H1 (cell line): ENCODE results near the gene PPP6R1. TPM values are rescaled to one million over a fixed set of nuclear protein-coding genes. Genes with fewer than 3 reads are reported as not detected.

Experiments
- CTCF ChIA-PET: fragments of 300-600 bp; sonication (Branson Sonifier 250); formaldehyde crosslinking; loops from one replicate; lab custom pipeline; 2021; ENCODE audit not compliant: partially characterized antibody; lab: Charles Lee
- POLR2A ChIA-PET: fragments of 300-600 bp; sonication (Branson Sonifier 250); formaldehyde crosslinking; loops from one replicate; lab custom pipeline; 2021; ENCODE audit warnings: inconsistent platforms; ENCODE audit not compliant: partially characterized antibody; lab: Charles Lee
- DNase-seq, 2 experiments: peaks; one replicate each; pipeline versions ENCODE4 v3.0.0 to v3.0.0-alpha.2; 2010 to 2022; ENCODE audit warnings: low spot score in 2 of 2, low read depth in 1 of 2, mixed read lengths in 1 of 2
- FAIRE-seq: peaks from 2 replicates; lab custom pipeline; 2011; peaks lifted over from hg19 to GRCh38; lab: Jason Lieb, UNC
- H2AFZ ChIP-seq: 2 replicates; pipeline ENCODE4 v1.8.1; 2012; ENCODE audit warnings: low read length, inconsistent platforms
- H2AK5ac ChIP-seq: 2 replicates; pipeline ENCODE4 v1.6.1; 2013; ENCODE audit warnings: low read depth, low read length
- H2BK120ac ChIP-seq: replicated peaks from 2 replicates; pipeline ENCODE3; 2013; ENCODE audit warnings: low read depth, low read length, inconsistent platforms
- H2BK12ac ChIP-seq: 2 replicates; pipeline ENCODE4 v1.6.1; 2013; ENCODE audit warnings: low read depth, low read length
- H2BK15ac ChIP-seq: 2 replicates; pipeline ENCODE4 v1.6.1; 2013; ENCODE audit warnings: low read length
- H2BK20ac ChIP-seq: 2 replicates; pipeline ENCODE4 v1.6.1; 2013; ENCODE audit warnings: low read length
- H2BK5ac ChIP-seq: 2 replicates; pipeline ENCODE4 v1.6.1; 2013; ENCODE audit warnings: low read depth, low read length
- H3K14ac ChIP-seq: 2 replicates; pipeline ENCODE4 v1.6.1; 2013; ENCODE audit warnings: inconsistent platforms; ENCODE audit not compliant: insufficient read length
- H3K18ac ChIP-seq: 2 replicates; pipeline ENCODE4 v1.6.1; 2013; ENCODE audit warnings: low read length; ENCODE audit errors: extremely low read depth
- H3K23ac ChIP-seq: 2 replicates; pipeline ENCODE4 v1.6.1; 2013; ENCODE audit warnings: inconsistent platforms; ENCODE audit not compliant: insufficient read length
- H3K23me2 ChIP-seq: 2 replicates; pipeline ENCODE4 v1.6.1; 2013; ENCODE audit warnings: low read depth, low read length
- H3K27ac ChIP-seq: 2 replicates; pipeline ENCODE4 v1.6.1; 2011; ENCODE audit warnings: low read depth, low read length, inconsistent platforms
- H3K27me3 ChIP-seq, 4 experiments: replicated peaks in 1 of 4; 1 replicate in 1 of 4; 2 replicates in 3 of 4; pipeline versions ENCODE4 v1.6.1 to v1.8.1; 2011 to 2013; ENCODE audit warnings: low read length in 3 of 4, mild to moderate bottlenecking in 3 of 4, inconsistent platforms in 2 of 4, mixed read lengths in 2 of 4, moderate library complexity in 1 of 4; ENCODE audit not compliant: control insufficient read depth in 3 of 4, insufficient read depth in 3 of 4; ENCODE audit errors: extremely low read depth in 1 of 4
- H3K36me3 ChIP-seq, 4 experiments: 2 replicates each; pipeline versions ENCODE4 v1.6.1 to v1.8.1; 2011 to 2013; ENCODE audit warnings: mild to moderate bottlenecking in 4 of 4, low read length in 3 of 4, moderate library complexity in 2 of 4, control low read depth in 1 of 4, inconsistent platforms in 1 of 4; ENCODE audit not compliant: insufficient read depth in 4 of 4, control insufficient read depth in 2 of 4
- H3K4ac ChIP-seq: replicated peaks from 2 replicates; pipeline ENCODE3; 2013; ENCODE audit warnings: low read length, low read depth, mixed read lengths, inconsistent platforms; ENCODE audit not compliant: insufficient read length
- H3K4me1 ChIP-seq, 4 experiments: replicated peaks in 1 of 4; 1 replicate in 1 of 4; 2 replicates in 3 of 4; pipeline versions ENCODE4 v1.6.1 to v1.8.1; 2011 to 2013; ENCODE audit warnings: low read length in 3 of 4, inconsistent platforms in 2 of 4, mixed read lengths in 1 of 4; ENCODE audit not compliant: insufficient read depth in 4 of 4, control insufficient read depth in 3 of 4
- H3K4me2 ChIP-seq, 2 experiments: 2 replicates each; pipeline versions ENCODE4 v1.6.1 to v1.8.1; 2011 to 2013; ENCODE audit warnings: low read depth in 2 of 2, low read length in 2 of 2, control low read depth in 1 of 2, inconsistent platforms in 1 of 2, mild to moderate bottlenecking in 1 of 2; ENCODE audit not compliant: insufficient read depth in 1 of 2
- H3K4me3 ChIP-seq, 4 experiments: fragments of 200-600, 300-600 bp in 1 of 4; sonication (generic), shearing (Covaris generic), sonication (Bioruptor Twin) in 1 of 4; 2 replicates each; pipeline versions ENCODE4 v1.5.1 to v1.8.1; 2011 to 2016; ENCODE audit warnings: low read length in 4 of 4, low read depth in 3 of 4, control low read depth in 2 of 4, inconsistent platforms in 2 of 4, mild to moderate bottlenecking in 2 of 4, mixed read lengths in 1 of 4, moderate library complexity in 1 of 4; ENCODE audit not compliant: insufficient read depth in 2 of 4; ENCODE audit errors: extremely low read depth in 1 of 4
- H3K56ac ChIP-seq: replicated peaks from 2 replicates; pipeline ENCODE3; 2013; ENCODE audit warnings: low read depth, mild to moderate bottlenecking, mixed read lengths, low read length, inconsistent platforms; ENCODE audit not compliant: insufficient read length
- H3K79me1 ChIP-seq: 2 replicates; pipeline ENCODE4 v1.6.1; 2013; ENCODE audit warnings: low read depth, low read length, control low read depth
- H3K79me2 ChIP-seq, 2 experiments: 2 replicates each; pipeline versions ENCODE4 v1.6.1 to v1.8.1; 2012 to 2013; ENCODE audit warnings: low read length in 2 of 2, mild to moderate bottlenecking in 2 of 2, inconsistent platforms in 1 of 2; ENCODE audit not compliant: insufficient read depth in 2 of 2, control insufficient read depth in 1 of 2
- H3K9ac ChIP-seq, 4 experiments: replicated peaks in 1 of 4; 1 replicate in 1 of 4; 2 replicates in 3 of 4; pipeline versions ENCODE4 v1.6.1 to v1.8.1; 2011 to 2013; ENCODE audit warnings: low read depth in 3 of 4, low read length in 3 of 4, control low read depth in 2 of 4, mild to moderate bottlenecking in 2 of 4, moderate library complexity in 2 of 4, inconsistent platforms in 1 of 4; ENCODE audit errors: extremely low read depth in 1 of 4
- H3K9me3 ChIP-seq, 2 experiments: 2 replicates each; pipeline versions ENCODE4 v1.6.1 to v1.8.1; 2012 to 2013; ENCODE audit warnings: mild to moderate bottlenecking in 2 of 2, moderate library complexity in 2 of 2, control low read depth in 1 of 2, inconsistent platforms in 1 of 2, low read depth in 1 of 2, low read length in 1 of 2, mixed read lengths in 1 of 2; ENCODE audit not compliant: insufficient read depth in 2 of 2
- H4K20me1 ChIP-seq, 2 experiments: replicated peaks in 1 of 2; 2 replicates each; pipeline versions ENCODE3 to v1.8.1; 2011 to 2013; ENCODE audit warnings: inconsistent platforms in 2 of 2, low read length in 2 of 2, mild to moderate bottlenecking in 1 of 2; ENCODE audit not compliant: insufficient read depth in 2 of 2, control insufficient read depth in 1 of 2
- H4K5ac ChIP-seq: 2 replicates; pipeline ENCODE4 v1.6.1; 2013; ENCODE audit warnings: low read length, low read depth, mixed read lengths, inconsistent platforms; ENCODE audit not compliant: insufficient read length
- H4K8ac ChIP-seq: 2 replicates; pipeline ENCODE4 v1.8.0; 2013; ENCODE audit warnings: mild to moderate bottlenecking, moderate library complexity, low read length, inconsistent platforms; ENCODE audit not compliant: insufficient read depth; ENCODE audit errors: extremely low read depth
- H4K91ac ChIP-seq: replicated peaks from 2 replicates; pipeline ENCODE3; 2013; ENCODE audit warnings: low read length, mixed read lengths, inconsistent platforms; ENCODE audit not compliant: insufficient read length
- CHD1 ChIP-seq: IDR thresholded peaks from 2 replicates; pipeline ENCODE4 v1.6.1; 2012; ENCODE audit warnings: low read depth, low read length, improper control_type of control experiment
- CTBP2 ChIP-seq: IDR thresholded peaks from 2 replicates; pipeline ENCODE4 v1.7.0; 2011; ENCODE audit warnings: borderline replicate concordance, mild to moderate bottlenecking, moderate library complexity, mixed read lengths, low read length; ENCODE audit not compliant: insufficient read depth, insufficient read length
- CTCF ChIP-seq, 3 experiments: IDR thresholded peaks; 1 replicate in 2 of 3; 2 replicates in 1 of 3; pipeline versions ENCODE4 v1.5.1 to v1.6.1; 2011; ENCODE audit warnings: low read length in 3 of 3, mild to moderate bottlenecking in 3 of 3, inconsistent platforms in 2 of 3, low read depth in 1 of 3, moderate library complexity in 1 of 3; ENCODE audit not compliant: insufficient read depth in 1 of 3; ENCODE audit errors: control extremely low read depth in 1 of 3
- POU5F1 ChIP-seq: IDR thresholded peaks from 2 replicates; pipeline ENCODE4 v1.6.1; 2011; ENCODE audit warnings: low read depth, mild to moderate bottlenecking, low read length, moderate library complexity
- RBBP5 ChIP-seq: IDR thresholded peaks from 2 replicates; pipeline ENCODE4 v1.7.1; 2012; ENCODE audit warnings: low read depth, mild to moderate bottlenecking, inconsistent platforms, low read length, moderate library complexity, borderline replicate concordance
- RXRA ChIP-seq: IDR thresholded peaks from 2 replicates; pipeline ENCODE4 v1.6.1; 2011; ENCODE audit warnings: low read depth, mild to moderate bottlenecking, low read length, moderate library complexity; ENCODE audit not compliant: insufficient read depth
- SAP30 ChIP-seq: fragments of 300-600 bp; sonication (generic); IDR thresholded peaks from 2 replicates; pipeline ENCODE4 v1.7.1; 2012; ENCODE audit warnings: low read length, moderate library complexity, mild to moderate bottlenecking, inconsistent platforms; ENCODE audit not compliant: insufficient read depth, insufficient replicate concordance
- TAF7 ChIP-seq: optimal IDR thresholded peaks from 2 replicates; pipeline ENCODE3; 2011; ENCODE audit warnings: low read depth, mild to moderate bottlenecking, inconsistent platforms, low read length, moderate library complexity, borderline replicate concordance
- TCF12 ChIP-seq: IDR thresholded peaks from 2 replicates; pipeline ENCODE4 v1.6.1; 2011; ENCODE audit warnings: low read depth, mild to moderate bottlenecking, low read length
- YY1 ChIP-seq: IDR thresholded peaks from 2 replicates; pipeline ENCODE4 v1.6.1; 2011; ENCODE audit warnings: low read depth, mild to moderate bottlenecking, low read length
- ZNF274 ChIP-seq: IDR thresholded peaks from 2 replicates; pipeline ENCODE4 v1.7.0; 2012; ENCODE audit warnings: low read length, borderline replicate concordance; ENCODE audit errors: extremely low read depth
- WGBS, 2 experiments: shearing (Covaris generic) in 1 of 2; methylation state at CpG; one replicate each; pipeline versions ENCODE4 v1.1.6 to v1.1.7; 2013 to 2015; ENCODE audit warnings: low lambda C conversion rate in 2 of 2, mixed read lengths in 2 of 2, inconsistent platforms in 1 of 2, low coverage in 1 of 2, missing lambda C conversion rate in 1 of 2; ENCODE audit not compliant: insufficient replicate concordance in 2 of 2, insufficient coverage in 1 of 2, insufficient read length in 1 of 2; ENCODE audit errors: extremely low coverage in 1 of 2, missing lambda C conversion rate in 1 of 2; 5-methylcytosine and 5-hydroxymethylcytosine counted together
- polyA plus RNA-seq, 7 experiments: library from polyadenylated mRNA; depleted of rRNA in 3 of 7; stranded (reverse) in 5 of 7; unstranded in 2 of 7; fragments of >200 nt in 5 of 7; fragments of 200-250 nt in 2 of 7; gene quantifications; 1 replicate in 5 of 7; 2 replicates in 1 of 7; 4 replicates in 1 of 7; pipeline versions ENCODE4 v1.2.1 to v1.2.3, GENCODE V29; 2011 to 2013; ENCODE audit warnings: missing spikeins in 2 of 7, mixed read lengths in 2 of 7
- total RNA-seq: library from RNA; stranded (reverse); fragmentation: NEBNext Ultra II Directional; extraction: Animal tissue kit (Norgen Biotek cat#: 25700); gene quantifications from 2 replicates; pipeline ENCODE4 v1.2.1, GENCODE V29; 2021

Gene PPP6R1
- total and polyA plus RNA-seq, 2 of the 8 experiments (the other 6 are each of a cell fraction or from before 2014, with no cell fraction given), result 36.4 to 74.4 TPM

- H3K56ac ChIP-seq, result no peak overlapping the region
- no peak overlapping the region for H3K9ac ChIP-seq
- H3K23me2 ChIP-seq, result no peaks in the 10 kb centered on the region
- no peak overlapping the region for H4K8ac ChIP-seq
- CTCF ChIA-PET, result no interaction called here
- H2BK20ac ChIP-seq, result no peak overlapping the region
- no peaks in the 10 kb centered on the region for H3K79me1 ChIP-seq
- H2BK12ac ChIP-seq, result no peak overlapping the region
- no peak overlapping the region for H4K91ac ChIP-seq
- DNase-seq (no peak), FAIRE-seq (no peak)
- no peak overlapping the region for H2BK15ac ChIP-seq
- no peak overlapping the region for H4K5ac ChIP-seq
- no peaks in the 10 kb centered on the region for H3K27me3 ChIP-seq
- no peak overlapping the region for H3K27ac ChIP-seq
- no peak overlapping the region for H3K4me2 ChIP-seq
- peaks cover 3 to 13% of the 10 kb centered on the region in 2 experiments for H4K20me1 ChIP-seq
- no peak overlapping the region for H3K18ac ChIP-seq
- H2AK5ac ChIP-seq, result no peak overlapping the region
- H3K4me1 ChIP-seq, result no peaks in the 10 kb centered on the region
- H3K9me3 ChIP-seq, result peaks cover 4 to 6% of the 10 kb centered on the region in 2 experiments; a peak in 3 of 4 replicates
- H3K4me3 ChIP-seq, result no peak overlapping the region
- WGBS, 2 experiments, result 95% methylated on average over 26 of the region's 26 CpGs; no CpG with 5 or more reads in 1 of the 2 experiments
- no peaks in the 10 kb centered on the region for H3K79me2 ChIP-seq
- H2BK120ac ChIP-seq, result no peak overlapping the region
- POLR2A ChIA-PET, result no interaction called here
- no peaks in the 10 kb centered on the region for H3K36me3 ChIP-seq
- H3K4ac ChIP-seq, result no peak overlapping the region
- no peak overlapping the region for H3K14ac ChIP-seq
- no peak overlapping the region for H3K23ac ChIP-seq
- H2AFZ ChIP-seq, result no peak overlapping the region
- H2BK5ac ChIP-seq, result peak overlapping the region; percentile 83; the same call in 1 of the 2 replicates
- TF ChIP-seq SAP30 (no peak), RXRA (no peak), YY1 (no peak), TCF12 (no peak), ZNF274 (no peak), POU5F1 (no peak), RBBP5 (no peak), CTCF (IDR thresholded peaks at IDR 0.05; ENCODE audit: control extremely low read depth in 1 of 3, insufficient read depth in 1 of 3, low read depth in 1 of 3, low read length in 3 of 3) (no peak), CTBP2 (no peak), CHD1 (no peak), TAF7 (no peak)
Measured at GRCh38 chr19:55224038-55224665, 34.7 kb downstream of the PPP6R1 start.
